RKO (cell line): ENCODE data around the gene VEPH1.
A peak's percentile ranks its signal among the peaks of the same experiment; 100 is the strongest.

Experiments
- DNase-seq: peaks from one replicate; pipeline ENCODE4 v3.0.0-alpha.2; 2016; ENCODE audit warnings: low spot score

VEPH1 gene

GRCh38 chr3:157523814-157524213 is 20.6 kb upstream of the VEPH1 start:
- DNase-seq: peak; percentile 44

GRCh38 chr3:157522648-157523047 is 19.4 kb upstream of the VEPH1 start:
- no peak for DNase-seq

GRCh38 chr3:157520485-157521150 is 17.4 kb upstream of the VEPH1 start:
- DNase-seq: no peak

GRCh38 chr3:157518881-157519280 is 15.7 kb upstream of the VEPH1 start:
- no peak for DNase-seq

GRCh38 chr3:157516928-157517327 is 13.7 kb upstream of the VEPH1 start:
- no peak for DNase-seq

- no peak for DNase-seq
Measured at GRCh38 chr3:157515398-157515797, 12.2 kb upstream of the VEPH1 start.

GRCh38 chr3:157514371-157514895 is 11.2 kb upstream of the VEPH1 start:
- DNase-seq: no peak

GRCh38 chr3:157513585-157513984 is 10.4 kb upstream of the VEPH1 start:
- DNase-seq: no peak

- DNase-seq: no peak
Measured at GRCh38 chr3:157512534-157512933, 9.3 kb upstream of the VEPH1 start.

GRCh38 chr3:157508461-157508860 is 5.2 kb upstream of the VEPH1 start:
- DNase-seq: no peak

- DNase-seq: no peak
Measured at GRCh38 chr3:157501863-157502262, 1.4 kb downstream of the VEPH1 start.

GRCh38 chr3:157500232-157500631 is 3.0 kb downstream of the VEPH1 start:
- no peak for DNase-seq

GRCh38 chr3:157499342-157499963 is 3.8 kb downstream of the VEPH1 start:
- no peak for DNase-seq

- no peak for DNase-seq
Measured at GRCh38 chr3:157498371-157498770, 4.8 kb downstream of the VEPH1 start.

GRCh38 chr3:157495846-157496245 is 7.4 kb downstream of the VEPH1 start:
- no peak for DNase-seq

GRCh38 chr3:157494581-157495281 is 8.5 kb downstream of the VEPH1 start:
- DNase-seq: no peak

- peak; percentile 57 for DNase-seq
Measured at GRCh38 chr3:157493627-157494550, 9.3 kb downstream of the VEPH1 start.

- DNase-seq: no peak
Measured at GRCh38 chr3:157491136-157491535, 12.1 kb downstream of the VEPH1 start.

- DNase-seq: peak; percentile 41
Measured at GRCh38 chr3:157488144-157488543, 15.1 kb downstream of the VEPH1 start.

- no peak for DNase-seq
Measured at GRCh38 chr3:157487339-157487738, 15.9 kb downstream of the VEPH1 start.

- DNase-seq: no peak
Measured at GRCh38 chr3:157479464-157480243, 23.6 kb downstream of the VEPH1 start.
